ENCODE results near the gene C12orf54. TPM values are rescaled to one million over a fixed set of nuclear protein-coding genes. Genes with fewer than 3 reads are reported as not detected.
"Not testable (repeated sequence)": the region's sequence is repeated elsewhere in the genome, so short reads cannot be mapped to it uniquely, and the experiment has no call there.

The C12orf54 gene
- total and polyA plus RNA-seq, 5 donors from 2014 or later: not detected

- no peak for ATAC-seq (ENCODE audit: low read depth in 2 of 2)
- Mint-ChIP-seq H3K4me1 (no peaks in the 10 kb centered on the region), H3K4me3 (no peak overlapping the region), H3K27ac (no peak overlapping the region), H3K36me3 (no peaks in the 10 kb centered on the region), H3K27me3 (peaks cover 34% of the 10 kb centered on the region), H3K9me3 (peaks cover 0 to 10% (median 4%) of the 10 kb centered on the region in 7 donors)
- H3K4me1 ChIP-seq (ENCODE audit: control insufficient read depth, insufficient read depth, low read length, poor library complexity, severe bottlenecking): no peaks in the 10 kb centered on the region
- DNase-seq: no peak
- peaks cover 8% of the 10 kb centered on the region for H3K27me3 ChIP-seq (ENCODE audit: control insufficient read depth, insufficient read depth, low read length)
- peaks cover 7% of the 10 kb centered on the region in 2 experiments for H3K9me3 ChIP-seq (ENCODE audit: control insufficient read depth in 2 of 2, low read length in 2 of 2)
- H3K4me3 ChIP-seq (ENCODE audit: low read depth, low read length): no peak overlapping the region
- H3K36me3 ChIP-seq (ENCODE audit: control insufficient read depth, insufficient read depth, low read length): no peaks in the 10 kb centered on the region
- no peak overlapping the region for H3K27ac ChIP-seq (ENCODE audit: insufficient read depth, low read length, poor library complexity, severe bottlenecking)
These were observed 26.7 kb downstream of the C12orf54 start for GRCh38 chr12:48508987-48509386.

DNA sequence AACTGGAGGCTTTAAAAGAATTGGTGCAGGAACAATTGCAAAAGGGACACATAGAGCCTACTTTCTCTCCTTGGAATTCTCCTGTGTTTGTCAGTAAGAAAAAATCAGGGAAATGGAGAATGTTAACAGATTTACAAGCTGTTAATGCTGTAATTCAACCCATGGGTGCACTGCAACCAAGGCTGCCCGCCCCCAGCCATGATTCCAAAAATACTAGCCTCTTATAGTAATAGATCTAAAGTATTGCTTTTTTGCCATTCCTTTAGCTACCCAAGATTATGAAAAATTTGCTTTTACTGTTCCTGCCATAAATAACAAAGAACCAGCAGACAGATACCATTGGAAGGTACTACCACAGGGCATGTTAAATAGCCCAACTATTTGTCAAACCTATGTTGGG lies 27.8 kb downstream of the C12orf54 start:
- Mint-ChIP-seq H3K27ac (no peak overlapping the region), H3K4me1 (no peaks in the 10 kb centered on the region), H3K9me3 (peaks cover 0 to 16% (median 4%) of the 10 kb centered on the region in 7 donors), H3K4me3 (no peak overlapping the region), H3K36me3 (no peaks in the 10 kb centered on the region), H3K27me3 (peaks cover 28% of the 10 kb centered on the region)
- Histone ChIP-seq H3K4me3 (ENCODE audit: low read depth, low read length) (no peak overlapping the region), H3K36me3 (ENCODE audit: control insufficient read depth, insufficient read depth, low read length) (no peaks in the 10 kb centered on the region), H3K27ac (ENCODE audit: insufficient read depth, low read length, poor library complexity, severe bottlenecking) (no peak overlapping the region), H3K4me1 (ENCODE audit: control insufficient read depth, insufficient read depth, low read length, poor library complexity, severe bottlenecking) (no peaks in the 10 kb centered on the region), H3K9me3 (ENCODE audit: control insufficient read depth in 2 of 2, low read length in 2 of 2) (peaks cover 7% of the 10 kb centered on the region in 2 experiments), H3K27me3 (ENCODE audit: control insufficient read depth, insufficient read depth, low read length) (peaks cover 2% of the 10 kb centered on the region)
- ATAC-seq (ENCODE audit: low read depth in 2 of 2) (no peak), DNase-seq (no peak)

GRCh38 chr12:48512855-48513254 lies 30.6 kb downstream of the C12orf54 start:
- H3K27ac Mint-ChIP-seq: no peak overlapping the region
- DNase-seq: no peak

GRCh38 chr12:48514728-48515127 lies 32.4 kb downstream of the C12orf54 start:
- Mint-ChIP-seq H3K36me3 (no peaks in the 10 kb centered on the region), H3K4me3 (no peak overlapping the region), H3K27me3 (no peaks in the 10 kb centered on the region), H3K4me1 (no peaks in the 10 kb centered on the region), H3K9me3 (peaks cover 0 to 16% (median 3%) of the 10 kb centered on the region in 7 donors), H3K27ac (peak overlapping the region in 1 of 3 donors; percentile 74)
- no peaks in the 10 kb centered on the region for H3K4me1 ChIP-seq (ENCODE audit: control insufficient read depth, insufficient read depth, low read length, poor library complexity, severe bottlenecking)
- H3K27me3 ChIP-seq (ENCODE audit: control insufficient read depth, insufficient read depth, low read length): no peaks in the 10 kb centered on the region
- H3K9me3 ChIP-seq (ENCODE audit: control insufficient read depth in 2 of 2, low read length in 2 of 2): peaks cover 7% of the 10 kb centered on the region in 2 experiments
- no peak overlapping the region for H3K4me3 ChIP-seq (ENCODE audit: low read depth, low read length)
- no peak overlapping the region for H3K27ac ChIP-seq (ENCODE audit: insufficient read depth, low read length, poor library complexity, severe bottlenecking)
- H3K36me3 ChIP-seq (ENCODE audit: control insufficient read depth, insufficient read depth, low read length): no peaks in the 10 kb centered on the region
- ATAC-seq (ENCODE audit: low read depth in 2 of 2) (no peak), DNase-seq (no peak)

More at GRCh38 chr12:48512855-48513254, 30.6 kb downstream of the C12orf54 start:
- Histone ChIP-seq H3K4me1 (ENCODE audit: control insufficient read depth, insufficient read depth, low read length, poor library complexity, severe bottlenecking) (no peaks in the 10 kb centered on the region), H3K4me3 (ENCODE audit: low read depth, low read length) (no peak overlapping the region), H3K27ac (ENCODE audit: insufficient read depth, low read length, poor library complexity, severe bottlenecking) (no peak overlapping the region), H3K36me3 (ENCODE audit: control insufficient read depth, insufficient read depth, low read length) (no peaks in the 10 kb centered on the region), H3K27me3 (ENCODE audit: control insufficient read depth, insufficient read depth, low read length) (no peaks in the 10 kb centered on the region), H3K9me3 (ENCODE audit: control insufficient read depth in 2 of 2, low read length in 2 of 2) (peaks cover 7% of the 10 kb centered on the region in 2 experiments)
- no peak for ATAC-seq (ENCODE audit: low read depth in 2 of 2)
- peaks cover 8% of the 10 kb centered on the region for H3K27me3 Mint-ChIP-seq
- no peak overlapping the region for H3K4me3 Mint-ChIP-seq
- no peaks in the 10 kb centered on the region for H3K4me1 Mint-ChIP-seq
- H3K9me3 Mint-ChIP-seq: peaks cover 0 to 16% (median 3%) of the 10 kb centered on the region in 7 donors
- H3K36me3 Mint-ChIP-seq: no peaks in the 10 kb centered on the region

GRCh38 chr12:48520381-48520780 lies 38.1 kb downstream of the C12orf54 start:
- H3K4me3 Mint-ChIP-seq; H3K4me1 ChIP-seq (ENCODE audit: control insufficient read depth, insufficient read depth, low read length, poor library complexity, severe bottlenecking); H3K27me3 Mint-ChIP-seq; H3K27ac ChIP-seq (ENCODE audit: insufficient read depth, low read length, poor library complexity, severe bottlenecking); H3K4me1 Mint-ChIP-seq; H3K27me3 ChIP-seq (ENCODE audit: control insufficient read depth, insufficient read depth, low read length); H3K9me3 ChIP-seq (ENCODE audit: control insufficient read depth in 2 of 2, low read length in 2 of 2); ATAC-seq (ENCODE audit: low read depth in 2 of 2); DNase-seq; H3K36me3 ChIP-seq (ENCODE audit: control insufficient read depth, insufficient read depth, low read length); H3K36me3 Mint-ChIP-seq; H3K9me3 Mint-ChIP-seq; H3K4me3 ChIP-seq (ENCODE audit: low read depth, low read length); H3K27ac Mint-ChIP-seq: not testable (repeated sequence)

DNA sequence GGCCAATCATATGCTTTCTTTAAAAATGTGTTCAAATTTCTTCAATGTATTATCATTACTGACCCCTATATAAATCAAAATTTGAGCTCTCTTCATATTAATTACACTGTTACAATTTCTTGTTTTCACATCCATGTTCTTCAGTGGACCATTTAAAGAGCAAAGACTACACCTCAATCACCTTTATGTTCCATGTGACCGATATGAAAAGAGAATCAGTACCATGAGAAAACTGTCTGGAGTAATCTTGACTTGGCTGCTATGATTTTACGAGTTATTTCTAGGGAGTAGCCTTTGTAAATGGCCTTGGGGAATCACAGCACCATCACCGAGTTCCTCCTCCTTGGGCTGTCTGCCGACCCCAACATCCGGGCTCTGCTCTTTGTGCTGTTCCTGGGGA lies 43.0 kb downstream of the C12orf54 start, which contains the start of gene OR8S1:
OR8S1 (plus strand) TSS at position 301 of the 400 bp plus-strand sequence; CDS start at position 301, 0 bp downstream.
- no peaks in the 10 kb centered on the region for H3K27me3 ChIP-seq (ENCODE audit: control insufficient read depth, insufficient read depth, low read length)
- H3K4me3 Mint-ChIP-seq: no peak within 1 kb of the TSS
- no peaks in the 10 kb centered on the region for H3K9me3 ChIP-seq (ENCODE audit: control insufficient read depth in 2 of 2, low read length in 2 of 2)
- DNase-seq: no peak
- H3K4me1 Mint-ChIP-seq: no peaks in the 10 kb centered on the region
- H3K36me3 Mint-ChIP-seq: no peaks in the 10 kb centered on the region
- no peak for ATAC-seq (ENCODE audit: low read depth in 2 of 2)
- peaks cover 10% of the 10 kb centered on the region for H3K27me3 Mint-ChIP-seq
- H3K27ac ChIP-seq (ENCODE audit: insufficient read depth, low read length, poor library complexity, severe bottlenecking): no peak within 1 kb of the TSS
- no peaks in the 10 kb centered on the region for H3K36me3 ChIP-seq (ENCODE audit: control insufficient read depth, insufficient read depth, low read length)
- no peak within 1 kb of the TSS for H3K4me3 ChIP-seq (ENCODE audit: low read depth, low read length)
- H3K27ac Mint-ChIP-seq: no peak within 1 kb of the TSS
- peaks cover 0 to 2% (median 0%) of the 10 kb centered on the region in 7 donors for H3K9me3 Mint-ChIP-seq
- no peaks in the 10 kb centered on the region for H3K4me1 ChIP-seq (ENCODE audit: control insufficient read depth, insufficient read depth, low read length, poor library complexity, severe bottlenecking)

DNA sequence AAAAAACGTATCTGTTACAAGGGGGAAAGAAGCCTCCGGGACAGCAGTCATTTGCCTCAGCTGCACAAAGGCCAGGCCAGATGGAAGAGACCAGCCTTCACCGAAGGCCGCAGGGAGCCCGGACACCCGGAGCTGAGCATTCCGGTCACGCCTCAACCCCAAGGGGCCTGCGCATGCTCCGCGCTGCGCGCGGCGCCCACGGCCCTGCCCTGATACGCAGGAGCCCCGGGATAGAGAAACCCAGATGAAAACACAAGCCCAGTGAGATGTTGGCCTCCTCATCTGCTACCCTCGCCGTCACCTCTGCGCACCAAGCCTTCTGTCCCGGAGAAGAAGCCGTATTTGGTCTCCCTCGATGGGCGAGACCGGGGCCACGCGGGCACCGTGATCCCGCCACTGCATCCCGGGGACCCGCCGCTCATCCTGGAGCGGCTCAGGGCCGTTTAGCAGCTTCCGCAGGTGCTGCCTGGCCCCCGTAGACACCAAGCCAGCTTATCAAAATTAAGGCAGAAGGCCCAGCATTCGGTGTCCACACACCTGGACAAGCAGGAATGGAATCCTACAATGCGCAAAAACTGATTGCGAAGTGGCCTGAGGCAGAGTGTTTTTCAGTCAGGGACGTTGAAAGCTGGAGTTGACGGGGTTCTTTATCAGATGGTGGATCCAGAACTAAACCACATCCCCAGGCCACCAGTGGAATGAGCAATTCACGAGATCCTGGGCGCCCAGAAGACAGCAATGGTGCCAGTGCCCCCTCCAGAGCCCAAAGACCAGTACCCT lies 45.8 kb downstream of the C12orf54 start:
- H3K36me3 ChIP-seq (ENCODE audit: control insufficient read depth, insufficient read depth, low read length): no peaks in the 10 kb centered on the region
- H3K27me3 Mint-ChIP-seq: peaks cover 15% of the 10 kb centered on the region
- no peak for ATAC-seq (ENCODE audit: low read depth in 2 of 2)
- H3K27me3 ChIP-seq (ENCODE audit: control insufficient read depth, insufficient read depth, low read length): no peaks in the 10 kb centered on the region
- H3K4me3 Mint-ChIP-seq: no peak overlapping the region
- H3K4me3 ChIP-seq (ENCODE audit: low read depth, low read length): no peak overlapping the region
- DNase-seq: no peak
- no peaks in the 10 kb centered on the region for H3K9me3 ChIP-seq (ENCODE audit: control insufficient read depth in 2 of 2, low read length in 2 of 2)
- peaks cover 0 to 4% (median 0%) of the 10 kb centered on the region in 7 donors for H3K9me3 Mint-ChIP-seq
- no peak overlapping the region for H3K27ac ChIP-seq (ENCODE audit: insufficient read depth, low read length, poor library complexity, severe bottlenecking)
- H3K4me1 ChIP-seq (ENCODE audit: control insufficient read depth, insufficient read depth, low read length, poor library complexity, severe bottlenecking): no peaks in the 10 kb centered on the region
- H3K4me1 Mint-ChIP-seq: peaks cover 0 to 9% (median 3%) of the 10 kb centered on the region in 4 donors
- no peaks in the 10 kb centered on the region for H3K36me3 Mint-ChIP-seq
- no peak overlapping the region for H3K27ac Mint-ChIP-seq

DNA sequence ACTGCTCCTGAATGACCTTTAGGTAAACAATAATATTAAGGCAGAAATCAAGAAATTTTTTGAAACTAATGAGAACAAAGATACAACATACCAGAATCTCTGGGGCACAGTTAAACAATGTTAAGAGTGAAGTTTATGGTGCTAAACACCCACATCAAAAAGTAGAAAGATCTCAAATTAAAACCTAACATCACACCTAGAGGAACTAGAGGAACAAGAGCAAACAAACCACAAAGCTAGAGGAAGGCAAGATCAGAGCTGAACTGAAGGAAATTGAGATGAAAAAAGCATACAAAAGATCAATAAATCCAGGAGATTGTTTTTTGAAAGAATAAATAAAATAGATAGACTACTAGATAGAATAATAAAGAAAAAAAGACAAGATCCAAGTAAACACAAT lies 50.3 kb downstream of the C12orf54 start:
- Mint-ChIP-seq H3K4me3 (peak overlapping the region in 1 of 4 donors; percentile 39), H3K4me1 (peaks cover 0 to 11% (median 3%) of the 10 kb centered on the region in 4 donors), H3K36me3 (no peaks in the 10 kb centered on the region), H3K27me3 (peaks cover 13% of the 10 kb centered on the region), H3K27ac (peak overlapping the region in 1 of 3 donors; percentile 1), H3K9me3 (peaks cover 0 to 3% (median 0%) of the 10 kb centered on the region in 7 donors)
- H3K27me3 ChIP-seq (ENCODE audit: control insufficient read depth, insufficient read depth, low read length): no peaks in the 10 kb centered on the region
- DNase-seq (no peak), ATAC-seq (ENCODE audit: low read depth in 2 of 2) (no peak)
- no peaks in the 10 kb centered on the region for H3K9me3 ChIP-seq (ENCODE audit: control insufficient read depth in 2 of 2, low read length in 2 of 2)
- H3K36me3 ChIP-seq (ENCODE audit: control insufficient read depth, insufficient read depth, low read length): no peaks in the 10 kb centered on the region
- H3K4me3 ChIP-seq (ENCODE audit: low read depth, low read length): no peak overlapping the region
- no peaks in the 10 kb centered on the region for H3K4me1 ChIP-seq (ENCODE audit: control insufficient read depth, insufficient read depth, low read length, poor library complexity, severe bottlenecking)
- H3K27ac ChIP-seq (ENCODE audit: insufficient read depth, low read length, poor library complexity, severe bottlenecking): no peak overlapping the region
